Measurements from ENCODE around the gene FITM1. TPM values are rescaled to one million over a fixed set of nuclear protein-coding genes. Genes with fewer than 3 reads are reported as not detected.

The FITM1 gene
- total and polyA plus RNA-seq, 2 experiments from 2014 or later: 0.53 TPM; not detected in 1

- no peak for TF ChIP-seq CTCF (conservative IDR thresholded peaks at IDR 0.05; ENCODE audit: low read depth in 2 of 2)
- no peak for TF ChIP-seq EZH2 (IDR thresholded peaks at IDR 0.05; ENCODE audit: low read depth, unreplicated experiment)
- TF ChIP-seq REST (IDR thresholded peaks at IDR 0.05; ENCODE audit: unreplicated experiment): no peak
- TF ChIP-seq NANOG (IDR thresholded peaks at IDR 0.05; ENCODE audit: borderline replicate concordance): no peak
Observed at GRCh38 chr14:24082411-24083080, 47.9 kb upstream of the FITM1 start (continued).

- DNase-seq (ENCODE audit: low spot score) (no peak), ATAC-seq (no peak)
- Histone ChIP-seq H2AFZ (no peak overlapping the region), H3K27me3 (ENCODE audit: insufficient read depth) (peaks cover 14% of the 10 kb centered on the region; the same call in 1 of the 2 replicates), H4K20me1 (replicated peaks; ENCODE audit: insufficient read depth) (no peaks in the 10 kb centered on the region), H3K36me3 (ENCODE audit: insufficient read depth) (no peaks in the 10 kb centered on the region), H3K4me1 (ENCODE audit: insufficient read depth) (peaks cover 19% of the 10 kb centered on the region), H3K4me2 (no peak overlapping the region), H3K4me3 (no peak overlapping the region), H3F3A (replicated peaks; ENCODE audit: low read depth) (peaks cover 15% of the 10 kb centered on the region; the same call in 1 of the 2 replicates), H3K27ac (ENCODE audit: low read depth) (no peak overlapping the region), H3K79me2 (replicated peaks; ENCODE audit: insufficient read depth) (no peaks in the 10 kb centered on the region), H3K9me2 (ENCODE audit: insufficient read depth) (no peaks in the 10 kb centered on the region)
- H3K36me3 Mint-ChIP-seq (ENCODE audit: low read depth): no peaks in the 10 kb centered on the region; the same call in 2 of the 3 replicates
- no peak overlapping the region for H3K27ac Mint-ChIP-seq
- H3K27me3 Mint-ChIP-seq (ENCODE audit: insufficient read depth, low read depth, poor library complexity): peaks cover 31% of the 10 kb centered on the region
- TF ChIP-seq ZNF114 (CRISPR knock-in tag; IDR thresholded peaks at IDR 0.05): no peak
- no peak for TF ChIP-seq REST (IDR thresholded peaks at IDR 0.05; ENCODE audit: unreplicated experiment)
- no peak for TF ChIP-seq CREB1 (CRISPR knock-in tag; IDR thresholded peaks at IDR 0.05; ENCODE audit: low read depth)
- no peak for TF ChIP-seq NANOG (IDR thresholded peaks at IDR 0.05; ENCODE audit: borderline replicate concordance)
- no peak for TF ChIP-seq CTCF (conservative IDR thresholded peaks at IDR 0.05; ENCODE audit: low read depth in 2 of 2)
- TF ChIP-seq STAT1 (IDR thresholded peaks at IDR 0.05; ENCODE audit: unreplicated experiment): no peak
- no peak for TF ChIP-seq POLR2AphosphoS5 (IDR thresholded peaks at IDR 0.05; ENCODE audit: low read depth)
- no peak for TF ChIP-seq JUNB (IDR thresholded peaks at IDR 0.05; ENCODE audit: unreplicated experiment)
- no peak for TF ChIP-seq ZNF331 (CRISPR knock-in tag; IDR thresholded peaks at IDR 0.05; ENCODE audit: low read depth)
- TF ChIP-seq ETS1 (IDR thresholded peaks at IDR 0.05): no peak
- TF ChIP-seq EZH2 (IDR thresholded peaks at IDR 0.05; ENCODE audit: low read depth, unreplicated experiment): no peak
- H3K9me3 Mint-ChIP-seq: no peaks in the 10 kb centered on the region
- H3K4me3 Mint-ChIP-seq: no peak overlapping the region
- peaks cover 27% of the 10 kb centered on the region for H3K4me1 Mint-ChIP-seq
Observed at GRCh38 chr14:24083462-24083861, 47.0 kb upstream of the FITM1 start.
